HUDEP-2 (cell line): ENCODE data around the gene CTPS2.
"Not testable (repeated sequence)": the region's sequence is repeated elsewhere in the genome, so short reads cannot be mapped to it uniquely, and the experiment has no call there.

ENCODE experiments used
- DNase-seq, 76 experiments: peaks; one replicate each; lab custom pipeline; 2025; ENCODE audit not compliant: unreplicated experiment in 76 of 76; lab: John Stamatoyannopoulos, UW

The CTPS2 gene

DNA sequence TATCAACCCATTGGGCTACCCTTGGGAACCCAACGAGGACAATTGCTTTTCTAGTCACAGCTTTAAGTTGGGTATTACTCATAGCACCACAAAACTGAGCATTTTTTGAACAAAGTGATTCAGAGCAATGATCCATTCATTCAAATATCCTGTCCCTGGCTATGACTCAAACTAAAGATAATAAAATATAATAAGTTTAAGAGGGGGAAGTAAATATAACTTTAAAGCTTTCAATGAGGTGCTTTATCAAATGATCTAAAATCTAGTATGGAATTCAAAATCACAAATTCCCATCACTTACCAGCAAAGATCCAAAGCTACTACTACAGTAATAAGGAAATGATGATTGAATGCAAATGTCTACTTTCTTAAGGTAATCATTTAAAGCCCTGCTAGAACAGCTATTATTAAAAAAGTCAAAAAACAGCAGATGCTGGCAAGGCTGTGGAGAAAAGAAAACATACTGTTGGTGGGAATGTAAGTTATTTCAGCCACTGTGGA, 102.3 kb downstream of the CTPS2 start:
- no peak for DNase-seq

DNA sequence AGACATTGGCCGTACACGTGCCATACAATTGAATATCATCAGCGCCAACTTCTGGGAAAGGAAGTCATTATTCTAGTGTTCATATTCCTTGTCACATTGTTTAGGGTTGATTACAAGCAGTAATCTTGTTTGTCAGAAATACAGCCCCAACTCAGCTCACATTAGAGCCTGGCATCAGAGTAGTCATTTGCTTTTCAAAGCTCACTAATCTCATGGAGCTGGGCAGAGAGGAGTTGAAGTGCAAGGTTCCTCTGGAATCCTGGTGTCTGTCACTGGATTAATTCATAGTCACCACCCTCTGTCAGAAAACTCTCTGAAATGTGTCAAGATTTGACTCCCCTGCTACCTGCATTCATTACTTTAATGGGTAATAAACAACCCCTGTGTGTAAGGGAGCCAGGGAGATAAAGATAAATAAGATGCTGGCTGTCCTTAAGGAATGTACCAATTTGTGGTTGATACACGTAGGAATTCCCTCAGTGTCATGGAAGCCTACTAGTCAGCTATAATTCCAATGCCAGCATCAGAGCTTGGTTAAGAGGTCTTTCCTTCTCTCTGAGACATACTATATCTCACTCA, 106.2 kb downstream of the CTPS2 start:
- DNase-seq = no peak

DNA sequence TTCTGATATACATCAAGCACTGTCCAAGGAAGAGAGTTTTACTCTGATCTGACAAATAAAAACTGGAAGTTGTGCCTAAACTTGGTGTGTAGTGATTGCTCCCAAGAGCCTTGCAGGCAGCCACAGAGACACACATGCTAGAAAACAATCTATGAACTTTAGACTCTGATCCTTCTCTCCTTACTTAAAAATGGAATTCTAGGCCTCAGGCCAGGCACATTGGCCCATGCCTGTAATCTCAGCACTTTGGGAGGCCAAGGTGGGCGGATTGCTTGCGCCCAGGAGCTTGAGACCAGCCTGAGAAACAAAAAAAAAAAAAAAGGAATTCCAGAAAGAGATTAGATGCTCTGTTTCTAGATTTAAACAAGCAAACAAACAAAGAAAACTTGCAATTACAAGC, 108.1 kb downstream of the CTPS2 start:
- no peak for DNase-seq

DNA sequence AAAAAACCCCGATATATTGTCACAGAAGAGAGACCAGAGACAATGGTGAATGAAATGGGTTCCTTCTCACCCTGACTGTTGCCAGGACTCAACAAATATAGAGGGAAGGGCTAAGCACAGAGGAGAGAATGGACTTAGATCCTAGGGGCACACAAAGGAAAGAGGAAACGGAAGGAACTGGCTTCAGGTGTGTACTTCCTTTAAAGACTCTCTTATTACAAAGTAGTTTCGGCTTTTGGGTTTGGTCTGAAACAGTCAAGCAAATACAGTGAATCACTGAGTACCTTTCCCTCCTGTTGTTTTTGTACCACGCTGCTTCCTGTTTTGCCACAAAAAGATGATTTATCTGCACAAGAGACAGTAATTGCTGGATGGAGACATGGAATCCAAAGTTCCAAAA, 108.6 kb downstream of the CTPS2 start:
- no peak for DNase-seq

DNA sequence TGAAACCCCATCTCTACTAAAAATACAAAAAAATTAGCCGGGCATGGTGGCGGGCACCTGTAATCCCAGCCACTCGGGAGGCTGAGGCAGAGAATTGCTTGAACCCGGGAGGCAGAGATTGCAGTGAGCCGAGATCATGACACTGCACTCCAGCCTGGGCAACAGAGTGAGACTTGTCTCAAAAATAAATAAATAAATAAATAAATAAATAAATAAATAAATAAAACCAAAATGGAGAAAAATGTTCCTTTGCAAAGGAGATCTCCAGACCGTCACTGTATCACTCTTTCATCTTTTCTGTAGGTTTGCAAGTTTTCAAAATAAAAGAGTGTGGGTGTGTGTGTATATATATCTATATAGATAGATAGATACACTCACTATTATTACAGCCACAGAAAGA, 109.2 kb downstream of the CTPS2 start:
- not testable (repeated sequence) for DNase-seq

DNA sequence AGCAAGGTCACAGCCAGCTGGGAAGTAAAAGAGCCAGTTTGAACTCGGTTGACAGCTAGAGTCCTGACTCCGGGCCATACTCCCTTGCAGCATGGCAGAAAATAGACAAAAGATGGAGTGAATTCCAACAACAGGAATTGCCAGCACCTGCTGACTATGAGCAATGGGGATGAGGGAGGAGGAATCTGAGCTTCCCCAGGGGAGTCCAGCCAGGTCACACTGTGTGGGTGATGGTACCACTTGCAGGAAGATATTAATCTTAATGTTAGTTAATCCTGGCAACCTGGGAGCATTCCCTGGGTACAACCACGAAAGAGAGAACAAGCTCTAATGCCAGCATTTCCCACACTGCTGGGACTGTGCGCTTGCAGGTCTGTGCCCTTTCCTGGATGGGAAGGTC, 110.6 kb downstream of the CTPS2 start:
- DNase-seq = no peak

DNA sequence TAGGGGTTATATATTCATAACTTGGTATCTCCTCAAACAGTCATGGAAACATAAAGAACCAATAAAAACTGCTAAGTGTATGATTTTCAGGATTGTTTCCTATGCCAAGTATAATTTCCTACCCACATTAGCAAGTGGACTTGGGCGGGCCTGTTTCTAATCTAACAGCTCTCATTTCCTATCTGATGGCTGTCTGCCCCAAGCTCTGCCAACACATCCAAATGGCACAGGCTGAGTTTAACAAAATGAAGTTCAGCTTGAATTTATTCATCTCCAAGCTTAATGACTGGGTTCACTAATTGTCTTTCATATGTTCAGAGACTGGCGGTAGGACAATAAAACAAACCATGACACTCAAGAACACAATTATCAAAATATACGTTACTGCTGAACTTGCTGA, 118.0 kb downstream of the CTPS2 start:
- DNase-seq = peak in 9 of 76 experiments; percentile 0 to 17 (median 1)

DNA sequence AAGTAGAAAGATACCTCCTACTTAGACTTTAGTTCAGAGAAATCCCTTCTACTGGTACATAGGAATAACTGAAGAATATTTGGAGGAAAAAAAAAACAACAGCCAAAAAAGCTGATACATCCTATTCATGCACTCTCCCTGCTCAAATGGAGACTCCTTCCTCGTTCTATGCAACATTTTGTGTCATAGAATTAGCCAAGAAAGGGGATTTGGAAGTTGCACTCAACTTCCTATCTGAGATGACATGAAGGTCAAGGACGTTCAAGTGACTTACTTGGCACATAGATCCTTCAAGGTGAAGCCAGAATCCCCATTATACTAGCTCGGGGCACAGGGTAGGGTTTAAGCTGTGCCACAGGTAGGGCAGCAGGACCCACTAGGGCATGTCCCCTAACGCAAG, 118.7 kb downstream of the CTPS2 start:
- DNase-seq = no peak

DNA sequence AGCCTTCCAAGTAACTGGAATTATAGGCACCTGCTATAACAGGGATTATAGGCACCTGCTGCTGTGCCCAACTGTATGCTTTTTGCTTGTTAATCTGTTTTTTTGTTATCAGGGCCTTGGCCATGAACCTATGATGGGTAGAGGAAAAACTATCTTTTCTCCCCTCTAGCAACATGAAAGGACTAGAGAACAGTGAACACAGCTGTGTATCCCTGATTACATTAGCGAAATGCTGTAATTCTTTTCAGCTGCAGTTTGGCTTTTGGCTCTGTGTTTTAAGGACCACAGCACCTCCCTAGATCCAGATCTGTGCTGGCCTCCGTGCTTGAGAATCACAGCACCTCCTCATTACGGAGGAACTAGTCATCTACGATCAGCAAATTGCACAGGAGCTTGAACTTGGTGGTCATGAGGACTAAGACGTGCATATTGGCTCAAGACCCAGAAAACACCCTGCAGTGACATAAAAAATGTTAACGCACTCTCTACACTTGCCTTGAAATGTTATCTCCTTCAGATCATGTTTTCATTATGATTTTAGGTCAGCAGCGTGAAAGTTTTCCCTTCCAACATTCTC, 120.2 kb downstream of the CTPS2 start:
- DNase-seq = no peak

DNA sequence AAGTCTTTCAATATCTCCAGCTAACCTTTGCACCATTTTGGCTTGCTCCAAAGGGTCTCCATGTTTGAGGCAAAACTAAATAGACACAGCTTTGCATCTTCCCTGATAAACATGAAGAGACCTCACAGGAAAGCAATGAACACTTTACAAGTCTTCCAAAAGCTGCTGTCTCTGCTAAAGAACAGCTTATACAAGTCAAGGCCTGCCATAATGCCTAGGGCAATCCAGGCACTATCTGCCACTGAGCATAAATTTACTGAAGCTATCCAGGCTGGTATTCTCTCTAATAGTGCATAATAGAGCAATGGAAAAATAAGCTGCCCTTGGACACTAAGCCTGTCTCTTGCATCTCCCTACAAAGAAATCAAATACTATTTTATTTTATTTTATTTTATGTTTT, 122.6 kb downstream of the CTPS2 start:
- DNase-seq = no peak

DNA sequence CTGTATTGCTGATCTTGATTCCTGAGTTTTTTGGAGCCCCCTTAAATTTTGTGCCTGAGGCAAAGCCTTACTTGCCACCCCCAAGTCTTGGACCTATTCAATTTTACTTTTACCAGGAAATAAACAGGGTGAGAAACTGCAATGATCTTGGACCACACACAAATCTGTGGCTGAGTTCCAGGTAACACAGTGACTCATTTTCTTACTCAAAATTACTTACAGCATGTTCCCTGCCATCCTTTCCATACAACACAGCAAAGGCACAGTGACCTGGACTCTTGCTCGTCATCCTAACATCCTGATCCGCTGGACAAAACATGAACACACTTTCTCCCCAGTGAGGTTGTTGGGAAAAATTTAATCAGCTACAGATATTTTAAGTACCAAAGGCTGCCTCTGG, 123.3 kb downstream of the CTPS2 start:
- DNase-seq = no peak

DNA sequence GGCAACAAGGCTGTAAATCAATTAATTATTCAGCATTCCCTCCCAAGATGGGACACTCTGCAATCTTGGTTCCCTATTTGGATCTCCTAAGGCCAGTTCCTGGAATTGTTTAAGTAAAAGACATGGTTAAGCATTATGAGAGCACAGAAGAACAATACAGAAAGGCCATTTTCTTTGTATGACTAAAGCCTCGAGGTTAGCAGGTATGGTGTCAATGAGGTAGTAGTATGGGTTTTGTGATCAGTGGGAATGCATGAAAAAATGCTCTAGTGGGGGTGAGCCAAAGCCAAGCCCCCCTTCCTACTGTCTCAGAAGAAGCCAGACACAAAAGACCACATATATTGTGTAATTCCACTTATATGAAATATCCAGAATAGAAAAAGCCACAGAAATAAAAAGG, 124.2 kb downstream of the CTPS2 start:
- no peak for DNase-seq

DNA sequence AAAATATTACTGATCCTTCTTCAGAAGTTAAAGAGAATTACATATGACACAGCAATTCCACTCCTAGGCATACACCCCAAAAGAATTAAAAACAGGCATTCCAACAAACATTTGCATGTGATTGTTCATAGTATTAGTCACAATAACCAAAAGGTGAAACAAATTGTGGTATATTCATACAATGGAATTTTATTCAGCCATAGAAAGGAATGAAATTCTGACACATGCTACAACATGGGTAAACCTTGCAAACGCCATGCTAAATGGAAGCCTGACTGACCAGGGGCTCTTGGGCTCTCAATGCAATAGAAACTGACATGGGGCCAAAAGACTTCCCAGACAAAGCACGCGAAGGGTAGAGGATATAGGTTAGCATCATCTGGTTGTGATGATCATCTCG, 124.6 kb downstream of the CTPS2 start:
- no peak for DNase-seq

DNA sequence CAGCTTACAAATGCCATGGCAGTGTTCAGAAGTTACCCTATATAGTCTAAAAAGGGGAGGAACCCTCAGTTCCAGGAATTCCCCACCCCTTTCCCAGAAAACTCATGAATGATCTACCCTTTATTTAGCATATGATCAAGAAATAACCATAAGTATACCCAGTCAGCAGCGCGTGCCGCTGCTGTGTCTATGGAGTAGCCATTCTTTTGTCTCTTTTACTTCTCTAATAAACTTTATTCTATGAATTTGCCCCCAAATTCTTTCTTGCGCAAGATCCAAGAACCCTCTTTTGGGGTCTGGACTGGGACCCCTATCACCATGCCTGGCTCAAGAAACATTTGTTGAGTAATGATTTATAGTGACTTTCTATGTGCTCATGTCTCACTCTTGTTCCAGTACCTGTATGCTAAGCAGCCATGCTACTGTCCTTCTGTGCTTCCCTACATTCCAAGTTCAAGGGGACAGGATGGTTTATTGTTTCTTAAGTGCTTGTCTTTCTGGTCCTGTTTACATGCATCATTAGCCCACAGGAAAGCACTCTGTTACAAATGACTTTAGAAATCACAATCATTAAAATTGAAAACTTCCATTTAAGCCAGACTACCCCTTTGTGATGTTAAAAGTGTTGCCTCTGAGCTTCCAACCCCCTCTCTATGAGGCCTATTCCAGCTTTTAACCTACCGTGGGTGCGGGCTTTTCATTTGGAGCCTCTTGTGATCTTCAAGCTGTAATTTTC, 125.9 kb downstream of the CTPS2 start:
- peak in 4 of 76 experiments; percentile 2 to 11 (median 6) for DNase-seq

DNA sequence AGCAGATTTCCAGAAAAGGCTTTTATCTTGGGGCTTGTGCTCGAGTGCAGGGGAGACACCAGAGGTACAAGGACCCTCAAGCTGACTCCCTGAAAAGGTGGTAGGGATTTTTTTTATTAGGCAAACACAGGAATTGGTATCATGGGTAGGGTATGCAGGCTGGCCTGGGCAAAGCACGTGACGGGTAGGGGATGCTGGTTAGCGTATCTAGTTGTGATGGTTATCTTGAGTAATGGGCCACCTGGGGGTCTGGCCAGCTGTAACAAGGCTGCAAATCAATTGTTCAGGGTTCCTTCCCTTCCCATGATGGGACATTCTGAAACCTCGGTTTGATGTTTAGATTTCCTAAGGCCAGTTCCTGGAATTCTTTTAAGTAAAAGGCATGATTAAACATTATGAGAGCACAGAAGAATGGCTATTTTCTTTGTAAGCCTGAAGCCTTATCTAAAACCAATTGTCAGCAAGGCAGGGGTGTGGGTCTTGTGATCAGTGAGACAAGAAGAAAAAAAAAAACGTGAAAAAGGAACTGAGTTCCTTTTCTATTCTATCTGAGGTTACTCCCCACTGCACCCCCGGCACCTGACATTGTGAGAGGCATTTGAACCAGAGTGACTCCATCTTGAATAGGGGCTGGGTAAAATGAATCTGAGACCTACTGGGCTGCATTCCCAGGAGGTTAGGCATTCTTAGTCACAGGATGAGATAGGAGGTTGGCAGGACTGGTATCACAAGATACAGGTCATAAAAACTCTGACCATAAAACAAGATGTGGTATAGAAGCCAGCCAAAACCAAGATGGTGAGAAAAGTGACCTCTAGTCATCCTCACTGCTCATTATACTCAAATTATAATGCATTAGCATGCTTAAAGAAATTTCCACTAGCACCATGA, 126.7 kb downstream of the CTPS2 start:
- DNase-seq = peak in 1 of 76 experiments; percentile 2

DNA sequence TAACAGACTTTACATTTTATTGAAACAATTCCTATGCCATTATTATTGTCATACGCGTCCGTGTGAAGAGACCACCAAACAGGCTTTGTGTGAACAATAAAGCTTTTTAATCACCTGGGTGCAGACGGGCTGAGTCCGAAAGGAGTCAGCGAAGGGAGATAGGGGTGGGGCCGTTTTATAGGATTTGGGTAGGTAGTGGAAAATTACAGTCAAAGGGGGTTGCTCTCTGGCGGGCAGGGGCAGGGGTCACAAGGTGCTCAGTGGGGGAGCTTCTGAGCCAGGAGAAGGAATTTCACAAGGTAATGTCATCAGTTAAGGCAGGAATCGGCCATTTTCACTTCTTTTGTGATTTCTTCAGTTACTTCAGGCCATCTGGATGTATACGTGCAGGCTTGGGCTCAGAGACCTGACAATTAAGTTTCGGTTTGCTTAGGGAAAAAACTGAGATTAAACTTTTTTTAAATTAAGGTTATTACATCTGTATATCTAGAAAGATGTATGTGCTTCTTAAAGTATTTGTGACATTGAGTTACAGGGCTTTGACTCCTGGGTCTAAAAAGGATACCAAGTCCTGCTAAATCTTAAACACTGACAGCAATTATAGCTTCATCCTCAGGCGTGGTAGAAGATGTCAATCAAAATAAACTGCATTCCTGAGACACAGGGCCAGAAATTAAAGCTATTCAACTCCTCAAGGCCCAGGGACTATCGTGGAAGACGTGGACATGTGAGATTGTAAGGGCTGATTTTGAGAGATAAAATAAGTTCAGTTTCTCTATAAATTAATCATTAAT, 132.3 kb downstream of the CTPS2 start:
- not testable (repeated sequence) for DNase-seq

DNA sequence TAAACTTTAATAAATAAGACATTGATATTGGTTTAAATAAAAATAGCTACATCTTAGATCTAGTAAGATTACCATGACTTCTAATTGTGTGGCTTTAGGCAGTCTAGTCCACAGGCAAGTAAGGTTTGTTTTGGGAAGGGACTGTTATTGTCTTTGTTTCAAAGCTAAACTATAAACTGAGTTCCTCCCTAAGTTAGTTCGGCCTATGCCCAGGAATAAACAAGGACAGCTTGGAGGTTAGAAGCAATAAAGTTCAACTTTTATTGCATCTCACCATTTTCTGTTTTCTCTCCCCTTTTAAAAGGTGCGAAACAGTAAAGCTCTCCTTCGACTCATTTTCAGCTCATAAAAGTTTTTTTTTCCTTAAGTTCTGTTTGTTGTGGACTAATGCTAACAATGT, 133.0 kb downstream of the CTPS2 start:
- no peak for DNase-seq

DNA sequence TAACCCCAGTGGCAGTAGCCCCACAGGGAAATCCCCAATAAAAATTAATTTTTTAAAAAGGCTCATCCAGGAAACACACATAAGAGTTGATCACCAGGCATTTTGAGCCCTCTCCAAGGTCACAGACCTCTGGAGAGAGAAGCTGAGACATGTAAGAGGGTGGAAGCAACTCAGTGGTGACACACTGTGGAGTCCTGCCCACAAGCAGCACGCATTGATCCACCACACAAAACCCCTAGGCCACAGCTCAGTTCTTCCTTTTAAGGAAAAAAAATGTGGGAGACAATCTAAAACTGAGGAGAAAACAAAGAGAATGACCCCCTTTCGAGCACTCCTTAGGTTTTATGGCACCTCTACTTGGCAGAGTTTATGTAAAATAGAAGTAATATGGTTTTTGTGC, 134.3 kb downstream of the CTPS2 start:
- no peak for DNase-seq

DNA sequence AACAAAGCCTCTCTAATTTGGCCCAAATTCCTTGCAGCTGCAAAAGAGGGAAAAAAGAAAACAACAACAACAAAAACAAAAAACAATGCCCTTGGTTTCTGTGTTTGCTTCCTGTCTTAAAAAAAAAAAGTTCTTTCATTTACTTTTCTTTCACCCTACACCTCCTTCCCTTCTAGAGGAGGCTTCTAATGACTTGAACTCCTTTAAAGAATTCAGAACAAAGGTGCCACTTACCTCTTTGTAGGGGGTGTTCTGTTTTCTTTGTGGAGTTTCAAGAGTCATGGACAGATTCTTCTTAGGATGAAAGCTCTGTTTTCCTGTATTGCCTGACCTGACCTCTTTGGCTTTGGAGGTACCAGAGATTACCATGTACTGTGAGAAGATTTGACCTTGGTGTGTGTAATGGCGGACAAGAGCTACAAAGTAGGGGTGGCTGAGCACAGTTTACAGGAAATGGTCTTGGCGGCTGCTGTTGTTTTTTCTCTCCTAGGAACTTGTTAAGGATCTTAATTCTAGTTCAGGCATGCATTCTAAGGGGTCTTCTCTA, 134.9 kb downstream of the CTPS2 start:
- DNase-seq = no peak

DNA sequence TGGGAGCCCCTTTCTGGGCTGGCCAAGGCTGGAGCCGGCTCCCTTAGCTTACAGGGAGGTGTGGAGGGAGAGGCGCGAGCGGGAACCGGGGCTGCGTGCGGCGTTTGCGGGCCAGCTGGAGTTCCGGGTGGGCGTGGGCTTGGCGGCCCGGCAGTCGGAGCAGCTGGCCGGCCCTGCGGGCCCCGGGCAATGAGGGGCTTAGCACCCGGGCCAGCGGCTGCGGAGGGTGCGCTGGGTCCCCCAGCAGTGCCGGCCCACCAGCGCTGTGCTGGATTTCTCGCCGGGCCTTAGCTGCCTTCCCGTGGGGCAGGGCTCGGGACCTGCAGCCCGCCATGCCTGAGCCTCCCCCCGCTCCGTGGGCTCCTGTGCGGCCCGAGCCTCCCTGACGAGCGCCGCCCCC, 137.1 kb downstream of the CTPS2 start:
- DNase-seq = not testable (repeated sequence)
